Measurements from ENCODE around the gene POLR3B.

POLR3B gene

GRCh38 chr12:106362971-106363370, 5.4 kb downstream of the POLR3B start:
- H3K4me2 ChIP-seq (ENCODE audit: low read length): no peak overlapping the region
- H3K27ac ChIP-seq (ENCODE audit: low read depth, low read length): no peak overlapping the region
- H3F3A ChIP-seq (ENCODE audit: control insufficient read depth, insufficient read depth): no peaks in the 10 kb centered on the region
- peaks cover 7% of the 10 kb centered on the region for H3K4me1 ChIP-seq (ENCODE audit: control insufficient read depth, low read length)
- no peaks in the 10 kb centered on the region for H4K20me1 ChIP-seq (ENCODE audit: control insufficient read depth, insufficient read depth, low read depth, low read length)
- no peaks in the 10 kb centered on the region for H3K9me2 ChIP-seq (replicated peaks; ENCODE audit: control insufficient read depth, low read length)
- peaks cover 12% of the 10 kb centered on the region for H3K36me3 ChIP-seq (ENCODE audit: control insufficient read depth, low read length)
- peaks cover 47% of the 10 kb centered on the region for H3K79me2 ChIP-seq (ENCODE audit: control insufficient read depth, low read length)
- H3K27me3 ChIP-seq (ENCODE audit: control insufficient read depth, low read length): no peaks in the 10 kb centered on the region
- no peak for TF ChIP-seq EZH2phosphoT487 (IDR thresholded peaks at IDR 0.05; ENCODE audit: borderline replicate concordance, low read length)
- no peak for TF ChIP-seq CTCF (IDR thresholded peaks at IDR 0.05; ENCODE audit: low read depth, low read length, poor library complexity, severe bottlenecking)
- H3K4me3 ChIP-seq (ENCODE audit: low read length): no peak overlapping the region
- no peaks in the 10 kb centered on the region for H3K9me3 ChIP-seq (ENCODE audit: control insufficient read depth, insufficient read depth, low read length)

- H3K4me3 ChIP-seq (ENCODE audit: low read length): no peak overlapping the region
- no peaks in the 10 kb centered on the region for H4K20me1 ChIP-seq (ENCODE audit: control insufficient read depth, insufficient read depth, low read depth, low read length)
- peaks cover 17% of the 10 kb centered on the region for H3K36me3 ChIP-seq (ENCODE audit: control insufficient read depth, low read length)
- H3K9me3 ChIP-seq (ENCODE audit: control insufficient read depth, insufficient read depth, low read length): no peaks in the 10 kb centered on the region
- H3K27me3 ChIP-seq (ENCODE audit: control insufficient read depth, low read length): no peaks in the 10 kb centered on the region
- peaks cover under 1% of the 10 kb centered on the region; the same call in 1 of the 2 replicates for H3K4me1 ChIP-seq (ENCODE audit: control insufficient read depth, low read length)
- no peak for TF ChIP-seq CTCF (IDR thresholded peaks at IDR 0.05; ENCODE audit: low read depth, low read length, poor library complexity, severe bottlenecking)
- H3K79me2 ChIP-seq (ENCODE audit: control insufficient read depth, low read length): peaks cover 35% of the 10 kb centered on the region
- H3F3A ChIP-seq (ENCODE audit: control insufficient read depth, insufficient read depth): no peaks in the 10 kb centered on the region
- H3K27ac ChIP-seq (ENCODE audit: low read depth, low read length): no peak overlapping the region
- H3K9me2 ChIP-seq (replicated peaks; ENCODE audit: control insufficient read depth, low read length): no peaks in the 10 kb centered on the region
- no peak overlapping the region for H3K4me2 ChIP-seq (ENCODE audit: low read length)
Observed at GRCh38 chr12:106364261-106364660, 6.7 kb downstream of the POLR3B start.

GRCh38 chr12:106369624-106370346, 12.2 kb downstream of the POLR3B start:
- Histone ChIP-seq H3F3A (ENCODE audit: control insufficient read depth, insufficient read depth) (no peaks in the 10 kb centered on the region), H3K4me3 (ENCODE audit: low read length) (no peak overlapping the region), H3K4me2 (ENCODE audit: low read length) (no peak overlapping the region), H3K27ac (ENCODE audit: low read depth, low read length) (no peak overlapping the region), H3K79me2 (ENCODE audit: control insufficient read depth, low read length) (no peaks in the 10 kb centered on the region), H3K27me3 (ENCODE audit: control insufficient read depth, low read length) (no peaks in the 10 kb centered on the region), H3K9me3 (ENCODE audit: control insufficient read depth, insufficient read depth, low read length) (no peaks in the 10 kb centered on the region), H4K20me1 (ENCODE audit: control insufficient read depth, insufficient read depth, low read depth, low read length) (no peaks in the 10 kb centered on the region), H3K9me2 (replicated peaks; ENCODE audit: control insufficient read depth, low read length) (no peaks in the 10 kb centered on the region), H3K4me1 (ENCODE audit: control insufficient read depth, low read length) (no peaks in the 10 kb centered on the region), H3K36me3 (ENCODE audit: control insufficient read depth, low read length) (peaks cover 31% of the 10 kb centered on the region)
- TF ChIP-seq CTCF (IDR thresholded peaks at IDR 0.05; ENCODE audit: low read depth, low read length, poor library complexity, severe bottlenecking): no peak
- TF ChIP-seq EZH2phosphoT487 (IDR thresholded peaks at IDR 0.05; ENCODE audit: borderline replicate concordance, low read length): no peak

Data from DOHH2 (cell line).